Stimulated activated naive CD4-positive, alpha-beta T cell (primary cell): ENCODE results near the gene MMP20.

ENCODE experiments used
- DNase-seq, 6 experiments: peaks; one replicate each; lab custom pipeline; 2025; lab: John Stamatoyannopoulos, UW

MMP20 gene

GRCh38 chr11:102622258-102622657, 2.9 kb downstream of the MMP20 start:
- DNase-seq, result no peak

GRCh38 chr11:102620818-102621561, 4.1 kb downstream of the MMP20 start:
- DNase-seq, result no peak

GRCh38 chr11:102620179-102620578, 5.0 kb downstream of the MMP20 start:
- DNase-seq, result no peak

- no peak for DNase-seq
These were observed 7.6 kb downstream of the MMP20 start for GRCh38 chr11:102617466-102618008.

GRCh38 chr11:102615894-102616432, 9.2 kb downstream of the MMP20 start:
- DNase-seq, result no peak

- no peak for DNase-seq
These were observed 9.8 kb downstream of the MMP20 start for GRCh38 chr11:102615077-102615893.

- DNase-seq, result no peak
These were observed 10.6 kb downstream of the MMP20 start for GRCh38 chr11:102614485-102614884.

GRCh38 chr11:102614031-102614430, 11.1 kb downstream of the MMP20 start:
- no peak for DNase-seq

- DNase-seq, result no peak
These were observed 11.7 kb downstream of the MMP20 start for GRCh38 chr11:102613450-102613849.

- DNase-seq, result no peak
These were observed 13.8 kb downstream of the MMP20 start for GRCh38 chr11:102611291-102611690.

GRCh38 chr11:102610200-102610599, 14.9 kb downstream of the MMP20 start:
- DNase-seq, result no peak

GRCh38 chr11:102608699-102609098, 16.4 kb downstream of the MMP20 start:
- no peak for DNase-seq

GRCh38 chr11:102604875-102605274, 20.3 kb downstream of the MMP20 start:
- no peak for DNase-seq

- DNase-seq, result no peak
These were observed 21.1 kb downstream of the MMP20 start for GRCh38 chr11:102604011-102604410.

- DNase-seq, result no peak
These were observed 21.6 kb downstream of the MMP20 start for GRCh38 chr11:102603576-102603975.

GRCh38 chr11:102603091-102603490, 22.0 kb downstream of the MMP20 start:
- no peak for DNase-seq

- no peak for DNase-seq
These were observed 24.5 kb downstream of the MMP20 start for GRCh38 chr11:102600666-102601065.

- no peak for DNase-seq
These were observed 25.4 kb downstream of the MMP20 start for GRCh38 chr11:102599642-102600261.

GRCh38 chr11:102598272-102598671, 26.9 kb downstream of the MMP20 start:
- DNase-seq, result no peak

GRCh38 chr11:102596578-102596977, 28.6 kb downstream of the MMP20 start:
- DNase-seq, result no peak

- no peak for DNase-seq
These were observed 32.2 kb downstream of the MMP20 start for GRCh38 chr11:102592634-102593581.
